ENCODE results near the gene NR2F1-AS1.
A peak's percentile ranks its signal among the peaks of the same experiment; 100 is the strongest.

The NR2F1-AS1 gene

GRCh38 chr5:93572608-93573353 lies 8.2 kb downstream of the NR2F1-AS1 start:
- H3K27ac ChIP-seq: no peak overlapping the region
- H3K4me3 ChIP-seq (ENCODE audit: low read depth, low read length): peak overlapping the region; percentile 52
- H3K9me3 ChIP-seq (ENCODE audit: severe bottlenecking): peaks cover 5% of the 10 kb centered on the region
- no peak for TF ChIP-seq CTCF (IDR thresholded peaks at IDR 0.05; ENCODE audit: low read depth, low read length)
- peak; percentile 44 for DNase-seq
- peaks cover 39% of the 10 kb centered on the region for H3K27me3 ChIP-seq (ENCODE audit: insufficient read depth, low read depth, severe bottlenecking)
- no peaks in the 10 kb centered on the region for H3K36me3 ChIP-seq

- Histone ChIP-seq H3K36me3 (no peaks in the 10 kb centered on the region), H3K4me3 (ENCODE audit: low read depth, low read length) (peak overlapping the region; percentile 52), H3K9me3 (ENCODE audit: severe bottlenecking) (peaks cover 5% of the 10 kb centered on the region), H3K27ac (no peak overlapping the region), H3K27me3 (ENCODE audit: insufficient read depth, low read depth, severe bottlenecking) (peaks cover 36% of the 10 kb centered on the region)
- no peak for TF ChIP-seq CTCF (IDR thresholded peaks at IDR 0.05; ENCODE audit: low read depth, low read length)
- no peak for DNase-seq
Observed at GRCh38 chr5:93572101-93572607, 8.9 kb downstream of the NR2F1-AS1 start.

- Histone ChIP-seq H3K27me3 (ENCODE audit: insufficient read depth, low read depth, severe bottlenecking) (peaks cover 36% of the 10 kb centered on the region), H3K4me3 (ENCODE audit: low read depth, low read length) (no peak overlapping the region)
Observed at GRCh38 chr5:93571114-93571949, 9.7 kb downstream of the NR2F1-AS1 start.

GRCh38 chr5:93570294-93571113 lies 10.5 kb downstream of the NR2F1-AS1 start:
- Histone ChIP-seq H3K27ac (no peak overlapping the region), H3K4me3 (ENCODE audit: low read depth, low read length) (no peak overlapping the region), H3K36me3 (no peaks in the 10 kb centered on the region), H3K9me3 (ENCODE audit: severe bottlenecking) (peaks cover 5% of the 10 kb centered on the region), H3K27me3 (ENCODE audit: insufficient read depth, low read depth, severe bottlenecking) (peaks cover 36% of the 10 kb centered on the region)
- DNase-seq: no peak
- TF ChIP-seq CTCF (IDR thresholded peaks at IDR 0.05; ENCODE audit: low read depth, low read length): no peak

More at GRCh38 chr5:93571114-93571949, 9.7 kb downstream of the NR2F1-AS1 start:
- Histone ChIP-seq H3K27ac (no peak overlapping the region), H3K9me3 (ENCODE audit: severe bottlenecking) (peaks cover 5% of the 10 kb centered on the region), H3K36me3 (no peaks in the 10 kb centered on the region)
- DNase-seq: no peak
- TF ChIP-seq CTCF (IDR thresholded peaks at IDR 0.05; ENCODE audit: low read depth, low read length): no peak

GRCh38 chr5:93569300-93570160 lies 11.5 kb downstream of the NR2F1-AS1 start:
- Histone ChIP-seq H3K9me3 (ENCODE audit: severe bottlenecking) (peaks cover 5% of the 10 kb centered on the region), H3K4me3 (ENCODE audit: low read depth, low read length) (no peak overlapping the region), H3K27me3 (ENCODE audit: insufficient read depth, low read depth, severe bottlenecking) (peaks cover 31% of the 10 kb centered on the region), H3K36me3 (no peaks in the 10 kb centered on the region), H3K27ac (no peak overlapping the region)
- no peak for DNase-seq
- TF ChIP-seq CTCF (IDR thresholded peaks at IDR 0.05; ENCODE audit: low read depth, low read length): no peak
